ENCODE measurements around the gene ZDHHC8.

The ZDHHC8 gene

GRCh38 chr22:20084547-20085413 is 46.8 kb upstream of the ZDHHC8 start:
- TF ChIP-seq EZH2 (IDR thresholded peaks at IDR 0.05; ENCODE audit: borderline replicate concordance, low read length): no peak
- TF ChIP-seq, protein P1, sequence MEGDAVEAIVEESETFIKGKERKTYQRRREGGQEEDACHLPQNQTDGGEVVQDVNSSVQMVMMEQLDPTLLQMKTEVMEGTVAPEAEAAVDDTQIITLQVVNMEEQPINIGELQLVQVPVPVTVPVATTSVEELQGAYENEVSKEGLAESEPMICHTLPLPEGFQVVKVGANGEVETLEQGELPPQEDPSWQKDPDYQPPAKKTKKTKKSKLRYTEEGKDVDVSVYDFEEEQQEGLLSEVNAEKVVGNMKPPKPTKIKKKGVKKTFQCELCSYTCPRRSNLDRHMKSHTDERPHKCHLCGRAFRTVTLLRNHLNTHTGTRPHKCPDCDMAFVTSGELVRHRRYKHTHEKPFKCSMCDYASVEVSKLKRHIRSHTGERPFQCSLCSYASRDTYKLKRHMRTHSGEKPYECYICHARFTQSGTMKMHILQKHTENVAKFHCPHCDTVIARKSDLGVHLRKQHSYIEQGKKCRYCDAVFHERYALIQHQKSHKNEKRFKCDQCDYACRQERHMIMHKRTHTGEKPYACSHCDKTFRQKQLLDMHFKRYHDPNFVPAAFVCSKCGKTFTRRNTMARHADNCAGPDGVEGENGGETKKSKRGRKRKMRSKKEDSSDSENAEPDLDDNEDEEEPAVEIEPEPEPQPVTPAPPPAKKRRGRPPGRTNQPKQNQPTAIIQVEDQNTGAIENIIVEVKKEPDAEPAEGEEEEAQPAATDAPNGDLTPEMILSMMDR (IDR thresholded peaks at IDR 0.05; ENCODE audit: low read length): peak; percentile 70
- Histone ChIP-seq H3K9me2 (ENCODE audit: low read depth, low read length) (no peaks in the 10 kb centered on the region), H2AFZ (ENCODE audit: low read length) (no peak overlapping the region), H4K20me1 (ENCODE audit: insufficient read depth, low read length) (no peaks in the 10 kb centered on the region), H3K36me3 (ENCODE audit: insufficient read depth, low read length) (peaks cover 48% of the 10 kb centered on the region), H3K4me2 (ENCODE audit: low read length) (peak overlapping the region; percentile 47; the same call in 1 of the 2 replicates), H3K27ac (ENCODE audit: low read depth, low read length, poor library complexity, severe bottlenecking) (no peak overlapping the region), H3K27me3 (ENCODE audit: insufficient read depth, low read length) (no peaks in the 10 kb centered on the region), H3K9ac (ENCODE audit: low read length) (peak overlapping the region; percentile 54; the same call in 1 of the 2 replicates), H3F3A (ENCODE audit: insufficient read depth, low read length) (no peaks in the 10 kb centered on the region), H3K9me3 (ENCODE audit: low read length) (no peaks in the 10 kb centered on the region), H3K79me2 (ENCODE audit: insufficient read depth, low read length) (peaks cover 45% of the 10 kb centered on the region), H3K4me1 (ENCODE audit: insufficient read depth, low read length, severe bottlenecking) (peaks cover 46% of the 10 kb centered on the region), H3K4me3 (ENCODE audit: low read depth, low read length, poor library complexity, severe bottlenecking) (no peak overlapping the region)

- Histone ChIP-seq H3K79me2 (ENCODE audit: insufficient read depth, low read length) (peaks cover 43% of the 10 kb centered on the region), H3K9ac (ENCODE audit: low read length) (no peak overlapping the region; the same call in 1 of the 2 replicates), H3K4me1 (ENCODE audit: insufficient read depth, low read length, severe bottlenecking) (peaks cover 45% of the 10 kb centered on the region), H3K9me3 (ENCODE audit: low read length) (no peaks in the 10 kb centered on the region), H2AFZ (ENCODE audit: low read length) (no peak overlapping the region), H3K27me3 (ENCODE audit: insufficient read depth, low read length) (no peaks in the 10 kb centered on the region), H3K4me2 (ENCODE audit: low read length) (no peak overlapping the region), H3K36me3 (ENCODE audit: insufficient read depth, low read length) (peaks cover 56% of the 10 kb centered on the region), H3K9me2 (ENCODE audit: low read depth, low read length) (no peaks in the 10 kb centered on the region), H3K4me3 (ENCODE audit: low read depth, low read length, poor library complexity, severe bottlenecking) (no peak overlapping the region), H3K27ac (ENCODE audit: low read depth, low read length, poor library complexity, severe bottlenecking) (no peak overlapping the region), H4K20me1 (ENCODE audit: insufficient read depth, low read length) (no peaks in the 10 kb centered on the region), H3F3A (ENCODE audit: insufficient read depth, low read length) (no peaks in the 10 kb centered on the region)
- TF ChIP-seq EZH2 (IDR thresholded peaks at IDR 0.05; ENCODE audit: borderline replicate concordance, low read length): no peak
- TF ChIP-seq, protein P1 (IDR thresholded peaks at IDR 0.05; ENCODE audit: low read length): no peak
Observed at GRCh38 chr22:20085651-20086050, 46.0 kb upstream of the ZDHHC8 start.

GRCh38 chr22:20086101-20086599 is 45.5 kb upstream of the ZDHHC8 start:
- Histone ChIP-seq H3K9me2 (ENCODE audit: low read depth, low read length) (no peaks in the 10 kb centered on the region), H3K9ac (ENCODE audit: low read length) (no peak overlapping the region), H3K27me3 (ENCODE audit: insufficient read depth, low read length) (no peaks in the 10 kb centered on the region), H2AFZ (ENCODE audit: low read length) (no peak overlapping the region), H3K4me2 (ENCODE audit: low read length) (no peak overlapping the region), H3K4me1 (ENCODE audit: insufficient read depth, low read length, severe bottlenecking) (peaks cover 40% of the 10 kb centered on the region), H3K27ac (ENCODE audit: low read depth, low read length, poor library complexity, severe bottlenecking) (no peak overlapping the region), H3K4me3 (ENCODE audit: low read depth, low read length, poor library complexity, severe bottlenecking) (no peak overlapping the region), H3F3A (ENCODE audit: insufficient read depth, low read length) (no peaks in the 10 kb centered on the region), H3K79me2 (ENCODE audit: insufficient read depth, low read length) (peaks cover 38% of the 10 kb centered on the region), H4K20me1 (ENCODE audit: insufficient read depth, low read length) (no peaks in the 10 kb centered on the region), H3K36me3 (ENCODE audit: insufficient read depth, low read length) (peaks cover 61% of the 10 kb centered on the region), H3K9me3 (ENCODE audit: low read length) (no peaks in the 10 kb centered on the region)
- TF ChIP-seq, protein P1 (IDR thresholded peaks at IDR 0.05; ENCODE audit: low read length): no peak
- TF ChIP-seq EZH2 (IDR thresholded peaks at IDR 0.05; ENCODE audit: borderline replicate concordance, low read length): no peak
